ENCODE measurements around the gene TRIM71. TPM values are rescaled to one million over a fixed set of nuclear protein-coding genes. Genes with fewer than 3 reads are reported as not detected.
"Not testable (repeated sequence)": the region's sequence is repeated elsewhere in the genome, so short reads cannot be mapped to it uniquely, and the experiment has no call there.

The TRIM71 gene
- total RNA-seq, 1 experiment from 2014 or later, result 376 TPM

DNA sequence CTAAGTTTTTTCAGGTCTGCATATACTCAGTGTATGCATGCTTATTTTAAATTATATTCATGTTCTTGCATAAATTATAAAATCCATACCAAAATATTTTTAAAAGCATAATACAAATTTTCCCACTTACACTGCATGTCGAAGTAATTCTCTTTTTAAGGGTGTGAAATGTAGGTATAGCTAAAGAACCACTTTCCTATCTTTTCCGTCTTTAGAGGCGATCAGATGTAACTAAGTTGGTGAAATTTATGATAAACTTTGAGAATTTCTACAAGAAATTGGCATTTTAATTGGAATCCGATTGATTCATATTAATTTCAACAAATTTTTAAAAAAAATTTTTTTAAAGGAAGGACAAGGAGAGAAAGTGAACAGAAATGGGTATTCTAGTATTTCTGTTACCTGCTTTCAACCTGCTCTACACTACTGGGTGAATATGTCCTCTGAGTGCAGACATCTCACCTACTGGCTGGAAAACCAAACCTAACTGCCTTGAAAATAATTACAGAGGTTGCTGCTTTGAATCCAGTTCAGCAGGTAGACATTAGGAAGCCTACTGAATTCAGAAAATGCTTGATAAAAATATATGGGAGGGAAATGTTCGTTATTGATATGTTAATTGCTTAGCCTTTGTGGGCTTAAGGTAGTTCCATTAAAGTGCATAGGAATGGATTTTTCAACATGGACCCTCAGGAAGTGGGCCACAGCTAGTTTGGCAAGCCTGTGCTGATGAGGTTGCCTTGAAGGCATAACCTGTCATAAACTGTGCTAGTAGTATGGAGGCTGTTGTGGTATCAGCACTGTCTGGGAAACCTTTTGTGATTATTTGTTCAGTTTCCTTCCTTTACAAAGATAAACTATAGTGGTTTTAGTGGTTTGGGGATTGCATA is 5.1 kb downstream of the TRIM71 start:
- no peak overlapping the region for H4K8ac ChIP-seq (replicated peaks; ENCODE audit: insufficient read length, low read depth, low read length)
- H2BK15ac ChIP-seq (ENCODE audit: low read depth, low read length), result no peak overlapping the region
- WGBS (ENCODE audit: extremely low coverage, insufficient read length, low lambda C conversion rate), result no CpG with 5 or more reads among the region's 5 CpGs
- no peak overlapping the region for H3K9ac ChIP-seq (ENCODE audit: extremely low read depth, insufficient read length, low read length)
- H3K4ac ChIP-seq (ENCODE audit: low read depth, low read length), result no peak overlapping the region
- no peaks in the 10 kb centered on the region for H3K9me3 ChIP-seq (ENCODE audit: control insufficient read depth, low read depth, low read length)
- peaks cover 18% of the 10 kb centered on the region for H3K23me2 ChIP-seq (ENCODE audit: insufficient read length, low read depth, low read length, poor library complexity, severe bottlenecking)
- no peak overlapping the region for H3K23ac ChIP-seq (ENCODE audit: insufficient read length, low read depth, low read length)
- H2AK5ac ChIP-seq (ENCODE audit: insufficient read length, low read length), result no peak overlapping the region
- H3K79me1 ChIP-seq (ENCODE audit: insufficient read depth, low read depth, low read length, poor library complexity, severe bottlenecking), result no peaks in the 10 kb centered on the region
- TF ChIP-seq, protein P1, sequence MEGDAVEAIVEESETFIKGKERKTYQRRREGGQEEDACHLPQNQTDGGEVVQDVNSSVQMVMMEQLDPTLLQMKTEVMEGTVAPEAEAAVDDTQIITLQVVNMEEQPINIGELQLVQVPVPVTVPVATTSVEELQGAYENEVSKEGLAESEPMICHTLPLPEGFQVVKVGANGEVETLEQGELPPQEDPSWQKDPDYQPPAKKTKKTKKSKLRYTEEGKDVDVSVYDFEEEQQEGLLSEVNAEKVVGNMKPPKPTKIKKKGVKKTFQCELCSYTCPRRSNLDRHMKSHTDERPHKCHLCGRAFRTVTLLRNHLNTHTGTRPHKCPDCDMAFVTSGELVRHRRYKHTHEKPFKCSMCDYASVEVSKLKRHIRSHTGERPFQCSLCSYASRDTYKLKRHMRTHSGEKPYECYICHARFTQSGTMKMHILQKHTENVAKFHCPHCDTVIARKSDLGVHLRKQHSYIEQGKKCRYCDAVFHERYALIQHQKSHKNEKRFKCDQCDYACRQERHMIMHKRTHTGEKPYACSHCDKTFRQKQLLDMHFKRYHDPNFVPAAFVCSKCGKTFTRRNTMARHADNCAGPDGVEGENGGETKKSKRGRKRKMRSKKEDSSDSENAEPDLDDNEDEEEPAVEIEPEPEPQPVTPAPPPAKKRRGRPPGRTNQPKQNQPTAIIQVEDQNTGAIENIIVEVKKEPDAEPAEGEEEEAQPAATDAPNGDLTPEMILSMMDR (conservative IDR thresholded peaks at IDR 0.05), result no peak
- H2BK120ac ChIP-seq (ENCODE audit: low read depth, low read length, poor library complexity, severe bottlenecking), result no peak overlapping the region
- H3K4me3 Mint-ChIP-seq, result peak overlapping the region; percentile 96 to 100
- no peak overlapping the region for H3T11ph ChIP-seq (ENCODE audit: low read length)
- peaks cover 67 to 92% (median 88%) of the 10 kb centered on the region in 3 experiments for H3K36me3 Mint-ChIP-seq (ENCODE audit: insufficient read depth in 1 of 3, low read depth in 3 of 3)
- H4K91ac ChIP-seq (ENCODE audit: insufficient read length, low read depth, low read length), result no peak overlapping the region
- no peak overlapping the region for H2BK12ac ChIP-seq (ENCODE audit: insufficient read length, low read depth, low read length)
- H3K27ac Mint-ChIP-seq, result peak overlapping the region in 2 of 3 experiments; percentile 62 to 95; a peak in 5 of 7 replicates
- H3K56ac ChIP-seq (ENCODE audit: insufficient read length, low read depth, low read length), result no peak overlapping the region
- peak overlapping the region; percentile 93 for H3K4me2 ChIP-seq (ENCODE audit: insufficient read depth, insufficient read length, low read length)
- no peaks in the 10 kb centered on the region; the same call in 1 of the 2 replicates for H3K27me3 Mint-ChIP-seq (ENCODE audit: low read depth)
- H4K20me1 ChIP-seq (ENCODE audit: control insufficient read depth, insufficient read depth, insufficient read length), result no peaks in the 10 kb centered on the region
- no peak overlapping the region for H3K18ac ChIP-seq (ENCODE audit: insufficient read length, low read depth, low read length)
- DNase-seq, result no peak
- peaks cover 3% of the 10 kb centered on the region for H3K4me1 ChIP-seq (ENCODE audit: insufficient read depth, low read length)
- H2BK5ac ChIP-seq (ENCODE audit: insufficient read length, low read length), result no peak overlapping the region
- peaks cover 8 to 12% of the 10 kb centered on the region in 2 experiments; a peak in 4 of 5 replicates for H3K9me3 Mint-ChIP-seq
- H3K4me1 Mint-ChIP-seq, result peaks cover 60 to 63% of the 10 kb centered on the region in 2 experiments
- H2AFZ ChIP-seq (ENCODE audit: low read length), result no peak overlapping the region
- H3K27me3 ChIP-seq (ENCODE audit: insufficient read depth, low read length), result no peaks in the 10 kb centered on the region
- H3K27ac ChIP-seq (ENCODE audit: insufficient read length, low read depth, low read length), result no peak overlapping the region
- no peak overlapping the region for H2BK20ac ChIP-seq (ENCODE audit: low read depth, low read length, poor library complexity, severe bottlenecking)
- peaks cover 97% of the 10 kb centered on the region for H3K79me2 ChIP-seq (ENCODE audit: insufficient read depth, low read length)
- H3K14ac ChIP-seq (ENCODE audit: insufficient read depth, low read length), result no peak overlapping the region
- no peak overlapping the region for H4K5ac ChIP-seq (ENCODE audit: insufficient read length, low read depth, low read length)

- not testable (repeated sequence) for H2BK5ac ChIP-seq (ENCODE audit: insufficient read length, low read length); H3K4ac ChIP-seq (ENCODE audit: low read depth, low read length); H3K18ac ChIP-seq (ENCODE audit: insufficient read length, low read depth, low read length); H3K9me3 Mint-ChIP-seq; H3T11ph ChIP-seq (ENCODE audit: low read length); H4K5ac ChIP-seq (ENCODE audit: insufficient read length, low read depth, low read length); H3K9me3 ChIP-seq (ENCODE audit: control insufficient read depth, low read depth, low read length); H2BK120ac ChIP-seq (ENCODE audit: low read depth, low read length, poor library complexity, severe bottlenecking); H3K9ac ChIP-seq (ENCODE audit: extremely low read depth, insufficient read length, low read length); H2BK12ac ChIP-seq (ENCODE audit: insufficient read length, low read depth, low read length); H3K56ac ChIP-seq (ENCODE audit: insufficient read length, low read depth, low read length); H3K23ac ChIP-seq (ENCODE audit: insufficient read length, low read depth, low read length); H3K4me1 ChIP-seq (ENCODE audit: insufficient read depth, low read length); H3K27me3 ChIP-seq (ENCODE audit: insufficient read depth, low read length); H2AK5ac ChIP-seq (ENCODE audit: insufficient read length, low read length); H2BK15ac ChIP-seq (ENCODE audit: low read depth, low read length); H2AFZ ChIP-seq (ENCODE audit: low read length); H4K91ac ChIP-seq (ENCODE audit: insufficient read length, low read depth, low read length); H3K4me2 ChIP-seq (ENCODE audit: insufficient read depth, insufficient read length, low read length); H4K8ac ChIP-seq (replicated peaks; ENCODE audit: insufficient read length, low read depth, low read length); H3K27ac ChIP-seq (ENCODE audit: insufficient read length, low read depth, low read length); DNase-seq; H3K79me1 ChIP-seq (ENCODE audit: insufficient read depth, low read depth, low read length, poor library complexity, severe bottlenecking); H3K27me3 Mint-ChIP-seq (ENCODE audit: low read depth); H3K14ac ChIP-seq (ENCODE audit: insufficient read depth, low read length); H2BK20ac ChIP-seq (ENCODE audit: low read depth, low read length, poor library complexity, severe bottlenecking); H4K20me1 ChIP-seq (ENCODE audit: control insufficient read depth, insufficient read depth, insufficient read length)
- peak overlapping the region; percentile 96 to 100 for H3K4me3 Mint-ChIP-seq
- no CpG with 5 or more reads among the region's 21 CpGs for WGBS (ENCODE audit: extremely low coverage, insufficient read length, low lambda C conversion rate)
- peak overlapping the region in 2 of 3 experiments; percentile 76 to 95; a peak in 6 of 7 replicates for H3K27ac Mint-ChIP-seq
- H3K23me2 ChIP-seq (ENCODE audit: insufficient read length, low read depth, low read length, poor library complexity, severe bottlenecking), result peaks cover 18% of the 10 kb centered on the region
- peaks cover 97% of the 10 kb centered on the region for H3K79me2 ChIP-seq (ENCODE audit: insufficient read depth, low read length)
- peaks cover 66 to 86% (median 86%) of the 10 kb centered on the region in 3 experiments for H3K36me3 Mint-ChIP-seq (ENCODE audit: insufficient read depth in 1 of 3, low read depth in 3 of 3)
- H3K4me1 Mint-ChIP-seq, result peaks cover 65 to 72% of the 10 kb centered on the region in 2 experiments
These were observed 5.9 kb downstream of the TRIM71 start for GRCh38 chr3:32823641-32824184.
